Tibial artery (tissue), 4 donors: ENCODE results near the gene MAGI3.

ENCODE experiments used
- DNase-seq, 2 donors: peaks; one replicate each; pipeline ENCODE4 v3.0.0-alpha.2; 2019
- H3K27ac ChIP-seq, 2 donors: fragments of 200-600 bp; sonication (generic) in 1 of 2; 1 replicate in 1 of 2; 2 replicates in 1 of 2; pipeline ENCODE4 v1.5.1; 2018 to 2019; ENCODE audit warnings: mild to moderate bottlenecking in 1 of 2
- H3K27me3 ChIP-seq, 2 donors: fragments of 200-600 bp; sonication (generic) in 1 of 2; one replicate each; pipeline versions ENCODE4 v1.5.1 to v1.6.0; 2016 to 2019
- H3K36me3 ChIP-seq, 3 donors: fragments of 200-600 bp; sonication (generic) in 2 of 3; one replicate each; pipeline ENCODE4 v1.5.1; 2016 to 2019; ENCODE audit warnings: mild to moderate bottlenecking in 2 of 3
- H3K4me1 ChIP-seq, 4 donors: fragments of 200-600 bp; sonication (generic) in 2 of 4; 1 replicate in 3 of 4; 2 replicates in 1 of 4; pipeline ENCODE4 v1.5.1; 2016 to 2019
- H3K4me3 ChIP-seq, 2 donors: fragments of 200-600 bp; sonication (generic) in 1 of 2; 1 replicate in 1 of 2; 2 replicates in 1 of 2; pipeline ENCODE4 v1.5.1; 2018 to 2019; ENCODE audit warnings: mild to moderate bottlenecking in 2 of 2
- H3K9me3 ChIP-seq, 3 donors: fragments of 200-600 bp; sonication (generic) in 1 of 3; one replicate each; pipeline ENCODE4 v1.5.1; 2016 to 2019
- intact Hi-C: fragments of 100-400 bp; cut with DNase I; formaldehyde crosslinking; loops from one replicate; pipeline ENCODE4 v1.15.0; 2023; ENCODE audit warnings: low total_unique reads
- TF ChIP-seq, protein P1 (sequence below), 2 experiments: fragments of 200-600 bp in 1 of 2; fragments of 450-650 bp in 1 of 2; IDR thresholded peaks; one replicate each; pipeline ENCODE4 v1.5.1; 2017 to 2019; ENCODE audit warnings: antibody characterized with exemption in 2 of 2, mild to moderate bottlenecking in 1 of 2, moderate library complexity in 1 of 2

MAGI3 gene

DNA sequence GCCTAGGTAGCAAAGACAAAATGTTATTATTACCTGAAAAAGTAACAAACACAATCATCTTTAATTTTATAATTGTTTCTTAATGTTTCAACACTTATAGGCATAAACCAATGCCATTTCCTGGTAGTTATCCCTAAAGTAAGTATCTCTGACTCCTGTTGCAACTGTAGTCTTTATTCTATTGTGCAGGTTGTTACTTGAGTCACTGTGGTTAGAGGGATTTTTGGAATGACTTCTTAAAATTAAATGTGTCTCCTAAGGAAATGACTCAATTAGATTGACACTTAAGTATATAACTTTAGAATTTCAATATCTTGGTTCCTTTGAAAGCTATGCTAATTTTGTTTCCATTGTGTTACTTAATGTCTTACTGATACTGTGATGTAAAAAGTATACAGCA is 225.1 kb downstream of the MAGI3 start:
- H3K36me3 ChIP-seq, result peaks cover 3 to 11% (median 9%) of the 10 kb centered on the region in 3 donors
- H3K4me1 ChIP-seq, result no peaks in the 10 kb centered on the region
- intact Hi-C loops, result no loop called here
- H3K4me3 ChIP-seq, result no peak overlapping the region
- H3K9me3 ChIP-seq, result no peaks in the 10 kb centered on the region
- no peaks in the 10 kb centered on the region for H3K27me3 ChIP-seq
- H3K27ac ChIP-seq, result no peak overlapping the region
- TF ChIP-seq, protein P1, sequence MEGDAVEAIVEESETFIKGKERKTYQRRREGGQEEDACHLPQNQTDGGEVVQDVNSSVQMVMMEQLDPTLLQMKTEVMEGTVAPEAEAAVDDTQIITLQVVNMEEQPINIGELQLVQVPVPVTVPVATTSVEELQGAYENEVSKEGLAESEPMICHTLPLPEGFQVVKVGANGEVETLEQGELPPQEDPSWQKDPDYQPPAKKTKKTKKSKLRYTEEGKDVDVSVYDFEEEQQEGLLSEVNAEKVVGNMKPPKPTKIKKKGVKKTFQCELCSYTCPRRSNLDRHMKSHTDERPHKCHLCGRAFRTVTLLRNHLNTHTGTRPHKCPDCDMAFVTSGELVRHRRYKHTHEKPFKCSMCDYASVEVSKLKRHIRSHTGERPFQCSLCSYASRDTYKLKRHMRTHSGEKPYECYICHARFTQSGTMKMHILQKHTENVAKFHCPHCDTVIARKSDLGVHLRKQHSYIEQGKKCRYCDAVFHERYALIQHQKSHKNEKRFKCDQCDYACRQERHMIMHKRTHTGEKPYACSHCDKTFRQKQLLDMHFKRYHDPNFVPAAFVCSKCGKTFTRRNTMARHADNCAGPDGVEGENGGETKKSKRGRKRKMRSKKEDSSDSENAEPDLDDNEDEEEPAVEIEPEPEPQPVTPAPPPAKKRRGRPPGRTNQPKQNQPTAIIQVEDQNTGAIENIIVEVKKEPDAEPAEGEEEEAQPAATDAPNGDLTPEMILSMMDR (IDR thresholded peaks at IDR 0.05), result no peak
- DNase-seq, result no peak

DNA sequence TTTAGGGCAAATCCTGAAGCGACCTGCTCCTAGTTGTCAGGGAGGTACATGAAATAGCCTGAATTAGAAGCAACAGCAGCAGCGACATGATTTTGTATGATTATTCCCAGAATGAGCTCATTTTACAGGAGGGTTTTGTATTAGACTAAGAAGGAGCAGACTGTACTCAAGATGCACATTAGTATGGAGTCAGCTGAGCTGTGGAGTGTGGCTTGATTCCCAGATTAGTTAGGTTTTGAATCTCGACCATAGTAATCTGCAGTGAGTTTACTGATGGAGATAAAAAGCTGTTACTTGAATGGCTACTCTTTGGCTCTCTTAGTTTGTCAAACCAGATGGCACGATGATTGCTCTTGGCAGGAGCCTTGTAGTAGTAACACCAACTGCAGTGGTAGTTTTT is 225.8 kb downstream of the MAGI3 start:
- TF ChIP-seq, protein P1 (IDR thresholded peaks at IDR 0.05), result no peak
- Histone ChIP-seq H3K27me3 (no peaks in the 10 kb centered on the region), H3K27ac (no peak overlapping the region), H3K4me1 (no peaks in the 10 kb centered on the region), H3K4me3 (no peak overlapping the region), H3K36me3 (peaks cover 9 to 16% (median 12%) of the 10 kb centered on the region in 3 donors), H3K9me3 (no peaks in the 10 kb centered on the region)
- no peak for DNase-seq
- intact Hi-C loops, result no loop called here

DNA sequence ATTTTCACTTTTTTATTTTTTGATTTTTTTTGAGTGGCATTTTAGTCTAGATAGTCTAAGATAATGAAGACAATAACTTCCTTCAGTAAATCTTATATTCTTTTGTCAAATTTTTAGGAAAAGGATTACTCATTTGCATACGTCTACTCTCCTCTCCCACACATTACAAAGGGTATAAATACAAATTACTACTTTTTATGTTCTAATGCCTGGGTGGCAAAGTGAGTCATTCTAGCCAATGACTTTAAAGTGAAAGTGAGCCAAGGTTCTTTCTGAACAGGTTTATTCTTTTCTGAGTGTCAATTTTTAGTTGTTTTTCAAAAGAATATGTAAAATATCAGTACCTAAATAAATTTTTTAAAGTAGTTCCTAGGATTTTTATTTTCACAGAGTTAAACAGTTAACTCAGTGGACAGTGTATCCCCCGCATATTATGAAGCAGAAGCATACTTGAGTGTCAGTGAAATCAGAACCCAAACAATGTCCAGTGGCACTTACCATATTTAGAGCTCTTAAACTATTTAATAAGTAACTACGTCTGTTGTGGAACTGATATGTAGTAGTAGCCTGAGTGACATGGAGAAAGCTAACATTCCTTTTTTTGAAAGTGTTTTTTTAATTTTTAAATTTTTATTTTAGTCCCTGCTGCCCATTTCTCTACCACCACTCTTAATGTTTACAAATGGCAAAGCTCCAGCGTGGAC is 227.3 kb downstream of the MAGI3 start:
- H3K9me3 ChIP-seq, result no peaks in the 10 kb centered on the region
- peaks cover 9 to 24% (median 16%) of the 10 kb centered on the region in 3 donors for H3K36me3 ChIP-seq
- intact Hi-C loops, result no loop called here
- no peaks in the 10 kb centered on the region for H3K4me1 ChIP-seq
- TF ChIP-seq, protein P1 (IDR thresholded peaks at IDR 0.05), result no peak
- H3K27me3 ChIP-seq, result no peaks in the 10 kb centered on the region
- no peak overlapping the region for H3K4me3 ChIP-seq
- no peak overlapping the region for H3K27ac ChIP-seq
- no peak for DNase-seq

DNA sequence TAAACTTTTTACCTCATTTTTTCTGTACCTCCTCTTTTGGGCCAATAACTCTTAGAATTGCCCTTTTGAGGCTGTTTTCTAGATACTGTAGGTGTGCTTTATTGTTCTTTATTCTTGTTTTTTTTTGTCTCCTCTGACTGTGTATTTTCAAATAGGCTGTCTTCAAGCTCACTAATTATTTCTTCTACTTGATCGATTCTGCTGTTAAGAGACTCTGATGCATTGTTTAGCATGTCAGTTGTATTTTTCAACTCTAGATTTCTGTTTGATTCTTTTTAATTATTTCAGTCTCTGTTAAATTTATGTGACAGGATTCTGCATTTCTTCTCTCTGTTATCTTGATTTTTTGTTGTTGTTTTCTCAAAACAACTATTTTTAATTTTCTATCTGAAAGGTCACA is 238.7 kb downstream of the MAGI3 start:
- H3K27ac ChIP-seq, result no peak overlapping the region
- peaks cover 1 to 25% (median 12%) of the 10 kb centered on the region in 3 donors for H3K36me3 ChIP-seq
- no peaks in the 10 kb centered on the region for H3K4me1 ChIP-seq
- intact Hi-C loops, result no loop called here
- H3K27me3 ChIP-seq, result no peaks in the 10 kb centered on the region
- no peak for DNase-seq
- TF ChIP-seq, protein P1 (IDR thresholded peaks at IDR 0.05), result no peak
- H3K9me3 ChIP-seq, result peaks cover 0 to 18% (median 6%) of the 10 kb centered on the region in 3 donors
- no peak overlapping the region for H3K4me3 ChIP-seq

DNA sequence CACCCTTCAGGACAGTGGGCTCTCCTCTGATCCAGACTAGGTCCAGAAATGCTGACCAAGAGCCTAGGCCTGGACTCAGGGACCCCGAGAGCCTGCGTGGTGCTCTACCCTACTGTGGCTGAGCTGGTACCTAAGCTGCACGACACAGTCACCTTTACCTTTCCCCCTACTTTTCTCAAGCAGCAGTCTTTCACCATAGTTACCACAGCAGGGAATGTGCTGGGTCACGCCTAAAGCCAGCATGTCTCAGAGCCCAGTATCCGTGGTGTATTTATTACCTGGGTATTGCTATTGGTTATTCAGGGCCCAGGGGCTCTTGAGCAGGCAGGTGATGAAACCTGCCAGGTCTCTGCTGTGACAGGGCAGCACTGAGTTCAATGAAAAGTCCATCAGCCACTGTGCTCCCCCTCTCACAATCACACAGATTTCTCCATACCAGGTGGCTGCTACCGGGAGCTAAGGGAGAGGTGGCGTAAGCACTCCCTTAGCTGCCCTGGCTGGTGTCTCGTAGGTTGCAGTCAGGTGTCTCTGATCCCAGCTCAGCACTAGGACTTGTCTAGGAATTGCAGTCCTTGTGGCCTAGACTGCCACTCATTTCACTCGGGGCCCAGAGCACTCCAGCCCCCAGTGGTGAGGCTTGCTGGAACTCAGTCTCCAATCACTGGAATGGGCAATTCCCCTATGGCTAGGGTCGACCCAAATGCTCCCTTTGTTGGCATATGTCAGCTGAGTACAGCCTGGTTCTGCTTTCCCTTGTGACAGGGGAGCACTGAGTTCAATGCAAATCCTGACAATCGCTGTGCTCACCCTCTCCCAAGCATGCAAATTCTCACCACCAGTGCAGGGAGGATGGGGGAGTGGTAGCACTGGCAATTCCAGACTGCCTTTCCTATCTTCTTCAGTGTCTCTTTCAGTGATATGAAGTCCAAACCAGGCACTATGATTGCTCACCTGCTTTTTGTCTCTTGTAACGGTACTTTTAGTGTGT is 240.3 kb downstream of the MAGI3 start:
- no peak overlapping the region for H3K27ac ChIP-seq
- no peaks in the 10 kb centered on the region for H3K27me3 ChIP-seq
- DNase-seq, result no peak
- no peak overlapping the region for H3K4me3 ChIP-seq
- H3K9me3 ChIP-seq, result peaks cover 0 to 16% (median 6%) of the 10 kb centered on the region in 3 donors
- peaks cover 0 to 25% (median 6%) of the 10 kb centered on the region in 3 donors for H3K36me3 ChIP-seq
- TF ChIP-seq, protein P1 (IDR thresholded peaks at IDR 0.05), result no peak
- H3K4me1 ChIP-seq, result no peaks in the 10 kb centered on the region
- intact Hi-C loops, result no loop called here
